ENCODE data around the gene LSP1.

DNA sequence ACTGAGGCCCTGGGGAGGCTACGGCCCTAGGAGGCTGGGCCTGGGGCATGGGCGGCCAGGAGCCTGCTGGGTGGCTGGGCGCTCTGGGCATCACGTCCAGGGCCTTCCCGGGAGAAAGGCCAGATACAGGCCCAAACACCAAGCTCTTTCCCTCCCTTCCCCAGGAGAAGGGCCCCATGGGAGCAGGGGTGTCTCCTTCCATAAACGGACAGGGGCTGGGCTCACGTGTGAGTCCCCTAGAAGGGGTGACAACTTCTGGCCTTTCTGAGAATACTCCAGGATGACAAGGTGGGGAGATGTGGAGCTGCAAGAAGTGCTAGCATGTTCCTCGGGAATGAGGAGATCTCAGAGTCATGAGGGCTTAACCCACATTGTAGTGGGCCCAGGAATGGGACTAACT lies 37.6 kb upstream of the LSP1 start:
- TF ChIP-seq POLR2A (IDR thresholded peaks at IDR 0.05; ENCODE audit: low read depth, low read length) (no peak), TAF1 (IDR thresholded peaks at IDR 0.05; ENCODE audit: low read depth, low read length) (no peak), POLR2AphosphoS5 (IDR thresholded peaks at IDR 0.05; ENCODE audit: low read depth, low read length) (no peak), POU2F2 (IDR thresholded peaks at IDR 0.05; ENCODE audit: low read depth, low read length) (no peak), SPI1 (IDR thresholded peaks at IDR 0.05; ENCODE audit: low read depth, low read length) (no peak)

Measured in GM12891 (cell line).